NAMALWA (cell line): ENCODE measurements around the gene CFAP410.

Source experiments
- DNase-seq: peaks from one replicate; pipeline ENCODE4 v3.0.0-alpha.2; 2015; ENCODE audit warnings: low spot score

Gene CFAP410

GRCh38 chr21:44330698-44331097 is 8.5 kb downstream of the CFAP410 start:
- no peak for DNase-seq

- DNase-seq: no peak
Observed at GRCh38 chr21:44329971-44330681, 9.1 kb downstream of the CFAP410 start.

- DNase-seq: no peak
Observed at GRCh38 chr21:44329086-44329889, 9.9 kb downstream of the CFAP410 start.

- no peak for DNase-seq
Observed at GRCh38 chr21:44328242-44328895, 10.8 kb downstream of the CFAP410 start.

GRCh38 chr21:44327603-44327974 is 11.6 kb downstream of the CFAP410 start:
- no peak for DNase-seq

GRCh38 chr21:44326716-44327602 is 12.2 kb downstream of the CFAP410 start:
- no peak for DNase-seq

- DNase-seq: no peak
Observed at GRCh38 chr21:44326272-44326647, 12.9 kb downstream of the CFAP410 start.

GRCh38 chr21:44325386-44326271 is 13.6 kb downstream of the CFAP410 start:
- DNase-seq: no peak

- no peak for DNase-seq
Observed at GRCh38 chr21:44324854-44325107, 14.4 kb downstream of the CFAP410 start.

- no peak for DNase-seq
Observed at GRCh38 chr21:44324106-44324853, 14.9 kb downstream of the CFAP410 start.

GRCh38 chr21:44323591-44323990 is 15.6 kb downstream of the CFAP410 start:
- no peak for DNase-seq

GRCh38 chr21:44322621-44323325 is 16.4 kb downstream of the CFAP410 start:
- DNase-seq: no peak

GRCh38 chr21:44321846-44322450 is 17.2 kb downstream of the CFAP410 start:
- no peak for DNase-seq

GRCh38 chr21:44320847-44321246 is 18.3 kb downstream of the CFAP410 start:
- DNase-seq: no peak

GRCh38 chr21:44319407-44320065 is 19.7 kb downstream of the CFAP410 start:
- DNase-seq: no peak

- no peak for DNase-seq
Observed at GRCh38 chr21:44318489-44319285, 20.5 kb downstream of the CFAP410 start.

GRCh38 chr21:44317871-44318270 is 21.3 kb downstream of the CFAP410 start:
- no peak for DNase-seq

- no peak for DNase-seq
Observed at GRCh38 chr21:44317241-44317782, 21.9 kb downstream of the CFAP410 start.
